Liver (tissue), 9 donors: Measurements from ENCODE around the gene PAPOLB. TPM values are rescaled to one million over a fixed set of nuclear protein-coding genes. Genes with fewer than 3 reads are reported as not detected.

Experiments used
- DNase-seq: peaks from one replicate; pipeline ENCODE4 v3.0.0-alpha.2; 2017; ENCODE audit warnings: low spot score
- H3K27ac ChIP-seq, 2 donors: one replicate each; pipeline ENCODE4 v1.7.0; 2013; ENCODE audit warnings: inconsistent platforms in 2 of 2, low read length in 2 of 2, control low read depth in 1 of 2, low read depth in 1 of 2, mild to moderate bottlenecking in 1 of 2
- H3K27me3 ChIP-seq, 4 donors: one replicate each; pipeline versions ENCODE4 v1.6.1 to v1.7.0; 2013; ENCODE audit warnings: low read length in 3 of 4, inconsistent platforms in 1 of 4, mild to moderate bottlenecking in 1 of 4, moderate library complexity in 1 of 4; ENCODE audit not compliant: control insufficient read depth in 4 of 4, insufficient read depth in 4 of 4
- H3K36me3 ChIP-seq, 4 donors: one replicate each; pipeline versions ENCODE4 v1.6.1 to v1.7.0; 2013; ENCODE audit warnings: low read length in 3 of 4, mild to moderate bottlenecking in 3 of 4, low read depth in 1 of 4, moderate library complexity in 1 of 4; ENCODE audit not compliant: control insufficient read depth in 4 of 4, insufficient read depth in 3 of 4
- H3K4me1 ChIP-seq, 4 donors: one replicate each; pipeline versions ENCODE4 v1.6.1 to v1.7.0; 2013; ENCODE audit warnings: low read length in 3 of 4, mild to moderate bottlenecking in 3 of 4, moderate library complexity in 1 of 4; ENCODE audit not compliant: control insufficient read depth in 4 of 4, insufficient read depth in 4 of 4
- H3K4me3 ChIP-seq, 3 donors: one replicate each; pipeline versions ENCODE4 v1.6.1 to v1.7.0; 2013; ENCODE audit warnings: low read length in 3 of 3, control low read depth in 1 of 3, low read depth in 1 of 3, mild to moderate bottlenecking in 1 of 3
- H3K9ac ChIP-seq, 2 donors: one replicate each; pipeline ENCODE4 v1.7.0; 2013; ENCODE audit warnings: low read length in 2 of 2, mild to moderate bottlenecking in 2 of 2, moderate library complexity in 2 of 2, control low read depth in 1 of 2, low read depth in 1 of 2
- H3K9me3 ChIP-seq, 4 donors: one replicate each; pipeline versions ENCODE4 v1.6.1 to v1.7.0; 2013; ENCODE audit warnings: low read length in 3 of 4; ENCODE audit not compliant: control insufficient read depth in 4 of 4
- EGR1 ChIP-seq, 2 donors: IDR thresholded peaks; 2 replicates each; pipeline ENCODE4 v1.6.1; 2016 to 2018; ENCODE audit warnings: antibody characterized with exemption in 2 of 2, low read depth in 2 of 2
- FOXA1 ChIP-seq: IDR thresholded peaks from 2 replicates; pipeline ENCODE4 v1.6.1; 2016; ENCODE audit warnings: antibody characterized with exemption
- FOXA2 ChIP-seq: IDR thresholded peaks from 2 replicates; pipeline ENCODE4 v1.6.1; 2016; ENCODE audit warnings: antibody characterized with exemption
- GABPA ChIP-seq, 2 donors: IDR thresholded peaks in 1 of 2; conservative IDR thresholded peaks in 1 of 2; 2 replicates each; pipeline ENCODE4 v1.6.1; 2016; ENCODE audit warnings: antibody characterized with exemption in 2 of 2, mild to moderate bottlenecking in 1 of 2, moderate library complexity in 1 of 2
- HNF4A ChIP-seq, 2 donors: conservative IDR thresholded peaks; 2 replicates each; pipeline ENCODE4 v1.6.1; 2016; ENCODE audit warnings: antibody characterized with exemption in 2 of 2, mild to moderate bottlenecking in 2 of 2
- HNF4G ChIP-seq: IDR thresholded peaks from 2 replicates; pipeline ENCODE4 v1.6.1; 2016; ENCODE audit warnings: antibody characterized with exemption
- JUND ChIP-seq, 2 donors: IDR thresholded peaks; 2 replicates each; pipeline ENCODE4 v1.6.1; 2016; ENCODE audit warnings: antibody characterized with exemption in 2 of 2
- NR2F2 ChIP-seq: IDR thresholded peaks from 2 replicates; pipeline ENCODE4 v1.6.1; 2016; ENCODE audit warnings: antibody characterized with exemption
- RAD21 ChIP-seq, 2 donors: IDR thresholded peaks; 2 replicates each; pipeline ENCODE4 v1.6.1; 2016; ENCODE audit warnings: antibody characterized with exemption in 2 of 2, mild to moderate bottlenecking in 2 of 2
- SP1 ChIP-seq: IDR thresholded peaks from 2 replicates; pipeline ENCODE4 v1.6.1; 2018; ENCODE audit warnings: antibody characterized with exemption, mild to moderate bottlenecking
- TAF1 ChIP-seq: conservative IDR thresholded peaks from 2 replicates; pipeline ENCODE4 v1.6.1; 2016; ENCODE audit warnings: antibody characterized with exemption, mild to moderate bottlenecking
- YY1 ChIP-seq: IDR thresholded peaks from 2 replicates; pipeline ENCODE4 v1.6.1; 2016; ENCODE audit warnings: antibody characterized with exemption, mild to moderate bottlenecking
- WGBS: extraction: QIAGEN DNeasy Blood & Tissue Kit; methylation state at CpG from one replicate; pipeline ENCODE4 v1.1.7; 2013; 5-methylcytosine and 5-hydroxymethylcytosine counted together
- polyA plus RNA-seq, 2 donors: library from polyadenylated mRNA; stranded (reverse) in 1 of 2; unstranded in 1 of 2; fragments of 200-250 nt in 1 of 2; fragments of >200 nt in 1 of 2; fragmentation: Nextera tagmentation in 1 of 2; extraction: Ambion mirVana in 1 of 2; gene quantifications; one replicate each; pipeline versions ENCODE4 v1.2.1 to v1.2.3, GENCODE V29; 2013 to 2015
- total RNA-seq, 2 donors: library from RNA; depleted of rRNA; stranded (reverse); fragments of >200 nt; gene quantifications; one replicate each; pipeline ENCODE4 v1.2.3, GENCODE V29; 2014
- TF ChIP-seq, protein P1 (sequence below): IDR thresholded peaks from 2 replicates; pipeline ENCODE4 v1.6.1; 2016; ENCODE audit warnings: antibody characterized with exemption
- TF ChIP-seq, protein P2 (sequence below): IDR thresholded peaks from 2 replicates; pipeline ENCODE4 v1.6.1; 2016; ENCODE audit warnings: antibody characterized with exemption
- TF ChIP-seq, protein P3 (sequence below): IDR thresholded peaks from 2 replicates; pipeline ENCODE4 v1.6.1; 2016; ENCODE audit warnings: antibody characterized with exemption, mild to moderate bottlenecking
- TF ChIP-seq, protein P4 (sequence below): IDR thresholded peaks from 2 replicates; pipeline ENCODE4 v1.6.1; 2016; ENCODE audit warnings: antibody characterized with exemption
- TF ChIP-seq, protein P5 (sequence below): fragments of 150-350 bp; IDR thresholded peaks from 2 replicates; pipeline ENCODE4 v1.5.1; 2017; ENCODE audit warnings: improper control_type of control experiment, low read depth, low read length; ENCODE audit not compliant: missing input control
- donor health status: healthy.
- donor health status: healthy.
- donor health status: healthy.
- donor health status: healthy.
- donor health status: healthy.

PAPOLB gene
- total and polyA plus RNA-seq, 4 donors, result 0.05 to 0.08 TPM; not detected in 2

DNA sequence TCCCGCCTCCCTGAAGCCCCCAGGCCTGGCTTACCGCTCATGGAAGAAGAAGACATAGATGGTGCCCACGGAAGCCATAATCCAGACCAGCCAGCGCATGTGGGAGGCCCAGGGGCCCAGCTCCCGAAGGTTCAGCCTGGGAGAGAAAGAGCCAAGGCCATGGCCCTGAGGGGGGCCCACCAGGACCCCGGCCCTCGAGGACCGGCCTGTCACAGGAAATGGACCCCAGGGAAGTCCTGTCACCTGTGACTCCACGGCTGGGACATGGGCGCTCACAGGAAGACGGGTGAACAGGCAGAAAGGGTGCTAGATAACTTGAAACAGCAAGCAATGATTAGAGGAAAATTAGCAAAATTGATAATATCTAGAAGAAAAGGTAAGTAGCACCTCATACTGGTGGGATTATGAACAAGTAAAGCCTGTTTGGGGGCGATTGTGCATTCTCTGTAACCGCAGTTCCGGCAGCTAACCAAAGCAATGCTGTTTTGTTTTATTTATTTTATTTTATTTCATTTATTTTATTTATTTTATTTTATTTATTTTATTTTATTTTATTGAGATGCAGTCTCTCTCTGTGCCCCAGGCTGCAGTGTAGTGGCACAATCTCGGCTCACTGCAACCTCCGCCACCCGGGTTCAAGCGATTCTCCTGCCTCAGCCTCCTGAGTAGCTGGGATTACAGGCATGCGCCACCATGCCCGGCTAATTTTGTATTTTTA, 49.4 kb upstream of the PAPOLB start (continued):
- TF ChIP-seq, protein P1, sequence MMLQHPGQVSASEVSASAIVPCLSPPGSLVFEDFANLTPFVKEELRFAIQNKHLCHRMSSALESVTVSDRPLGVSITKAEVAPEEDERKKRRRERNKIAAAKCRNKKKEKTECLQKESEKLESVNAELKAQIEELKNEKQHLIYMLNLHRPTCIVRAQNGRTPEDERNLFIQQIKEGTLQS, result no peak
- TF ChIP-seq, protein P2, sequence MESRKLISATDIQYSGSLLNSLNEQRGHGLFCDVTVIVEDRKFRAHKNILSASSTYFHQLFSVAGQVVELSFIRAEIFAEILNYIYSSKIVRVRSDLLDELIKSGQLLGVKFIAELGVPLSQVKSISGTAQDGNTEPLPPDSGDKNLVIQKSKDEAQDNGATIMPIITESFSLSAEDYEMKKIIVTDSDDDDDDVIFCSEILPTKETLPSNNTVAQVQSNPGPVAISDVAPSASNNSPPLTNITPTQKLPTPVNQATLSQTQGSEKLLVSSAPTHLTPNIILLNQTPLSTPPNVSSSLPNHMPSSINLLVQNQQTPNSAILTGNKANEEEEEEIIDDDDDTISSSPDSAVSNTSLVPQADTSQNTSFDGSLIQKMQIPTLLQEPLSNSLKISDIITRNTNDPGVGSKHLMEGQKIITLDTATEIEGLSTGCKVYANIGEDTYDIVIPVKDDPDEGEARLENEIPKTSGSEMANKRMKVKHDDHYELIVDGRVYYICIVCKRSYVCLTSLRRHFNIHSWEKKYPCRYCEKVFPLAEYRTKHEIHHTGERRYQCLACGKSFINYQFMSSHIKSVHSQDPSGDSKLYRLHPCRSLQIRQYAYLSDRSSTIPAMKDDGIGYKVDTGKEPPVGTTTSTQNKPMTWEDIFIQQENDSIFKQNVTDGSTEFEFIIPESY, result no peak
- TF ChIP-seq JUND (IDR thresholded peaks at IDR 0.05), result no peak
- no peak for TF ChIP-seq SP1
- TF ChIP-seq FOXA2, result no peak
- no peak for TF ChIP-seq HNF4A (conservative IDR thresholded peaks at IDR 0.05)

DNA sequence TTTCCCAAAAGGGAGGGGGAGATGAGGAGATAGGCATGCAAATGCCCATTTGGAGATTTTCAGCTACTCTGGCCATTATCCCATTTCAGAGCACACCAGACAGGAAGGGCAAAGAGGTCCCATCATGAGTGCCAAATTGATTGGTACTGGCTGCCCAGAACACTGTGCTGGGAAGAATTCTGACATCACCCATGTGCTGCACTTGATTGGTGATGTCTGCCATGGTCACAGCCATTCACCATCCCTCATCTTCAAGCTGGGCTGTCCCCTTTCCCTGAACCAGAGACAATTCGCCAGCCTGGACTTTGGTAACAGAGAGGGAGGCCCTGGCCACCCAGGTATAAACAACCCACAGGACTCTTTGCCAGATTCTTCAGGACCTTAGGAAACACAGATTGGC, 44.9 kb upstream of the PAPOLB start:
- Histone ChIP-seq H3K4me1 (no peaks in the 10 kb centered on the region), H3K36me3 (no peaks in the 10 kb centered on the region), H3K27me3 (peaks cover 0 to 4% (median 0%) of the 10 kb centered on the region in 4 donors), H3K9ac (no peak overlapping the region), H3K9me3 (peaks cover 0 to 3% (median 1%) of the 10 kb centered on the region in 4 donors), H3K4me3 (no peak overlapping the region), H3K27ac (no peak overlapping the region)
- no peak for DNase-seq
- TF ChIP-seq HNF4G (no peak), FOXA1 (no peak), SP1 (no peak), HNF4A (conservative IDR thresholded peaks at IDR 0.05) (no peak), TAF1 (no peak), YY1 (no peak)
- TF ChIP-seq, protein P3, sequence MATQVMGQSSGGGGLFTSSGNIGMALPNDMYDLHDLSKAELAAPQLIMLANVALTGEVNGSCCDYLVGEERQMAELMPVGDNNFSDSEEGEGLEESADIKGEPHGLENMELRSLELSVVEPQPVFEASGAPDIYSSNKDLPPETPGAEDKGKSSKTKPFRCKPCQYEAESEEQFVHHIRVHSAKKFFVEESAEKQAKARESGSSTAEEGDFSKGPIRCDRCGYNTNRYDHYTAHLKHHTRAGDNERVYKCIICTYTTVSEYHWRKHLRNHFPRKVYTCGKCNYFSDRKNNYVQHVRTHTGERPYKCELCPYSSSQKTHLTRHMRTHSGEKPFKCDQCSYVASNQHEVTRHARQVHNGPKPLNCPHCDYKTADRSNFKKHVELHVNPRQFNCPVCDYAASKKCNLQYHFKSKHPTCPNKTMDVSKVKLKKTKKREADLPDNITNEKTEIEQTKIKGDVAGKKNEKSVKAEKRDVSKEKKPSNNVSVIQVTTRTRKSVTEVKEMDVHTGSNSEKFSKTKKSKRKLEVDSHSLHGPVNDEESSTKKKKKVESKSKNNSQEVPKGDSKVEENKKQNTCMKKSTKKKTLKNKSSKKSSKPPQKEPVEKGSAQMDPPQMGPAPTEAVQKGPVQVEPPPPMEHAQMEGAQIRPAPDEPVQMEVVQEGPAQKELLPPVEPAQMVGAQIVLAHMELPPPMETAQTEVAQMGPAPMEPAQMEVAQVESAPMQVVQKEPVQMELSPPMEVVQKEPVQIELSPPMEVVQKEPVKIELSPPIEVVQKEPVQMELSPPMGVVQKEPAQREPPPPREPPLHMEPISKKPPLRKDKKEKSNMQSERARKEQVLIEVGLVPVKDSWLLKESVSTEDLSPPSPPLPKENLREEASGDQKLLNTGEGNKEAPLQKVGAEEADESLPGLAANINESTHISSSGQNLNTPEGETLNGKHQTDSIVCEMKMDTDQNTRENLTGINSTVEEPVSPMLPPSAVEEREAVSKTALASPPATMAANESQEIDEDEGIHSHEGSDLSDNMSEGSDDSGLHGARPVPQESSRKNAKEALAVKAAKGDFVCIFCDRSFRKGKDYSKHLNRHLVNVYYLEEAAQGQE, result no peak
- TF ChIP-seq, protein P4, sequence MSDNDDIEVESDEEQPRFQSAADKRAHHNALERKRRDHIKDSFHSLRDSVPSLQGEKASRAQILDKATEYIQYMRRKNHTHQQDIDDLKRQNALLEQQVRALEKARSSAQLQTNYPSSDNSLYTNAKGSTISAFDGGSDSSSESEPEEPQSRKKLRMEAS, result no peak
- WGBS, result 60% methylated on average over 1 of the region's 1 CpG

DNA sequence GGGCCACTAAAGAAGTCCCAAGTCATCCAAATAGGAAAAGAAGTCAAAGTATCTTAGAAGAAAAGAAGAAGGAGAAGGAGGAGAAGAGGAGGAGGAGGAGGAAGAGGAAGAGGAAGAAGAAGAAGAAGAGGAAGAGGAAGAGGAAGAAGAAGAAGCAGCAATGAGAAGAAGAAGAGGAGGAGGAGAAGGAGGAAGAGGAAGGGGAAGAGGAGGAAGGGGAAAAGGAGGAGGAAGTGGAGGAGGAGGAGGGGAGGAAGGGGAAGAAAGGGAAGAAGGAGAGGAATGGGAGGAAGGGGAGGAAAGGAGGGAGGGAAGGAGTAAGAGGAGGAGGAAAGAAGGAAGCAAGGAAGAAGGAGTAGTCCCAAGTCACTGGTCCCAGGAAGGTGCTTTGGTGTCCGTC, 43.3 kb upstream of the PAPOLB start:
- peaks cover 0 to 4% (median 0%) of the 10 kb centered on the region in 4 donors for H3K27me3 ChIP-seq
- H3K9ac ChIP-seq, result no peak overlapping the region
- 77% methylated on average over 1 of the region's 1 CpG for WGBS
- TF ChIP-seq, protein P2, result no peak
- no peak for TF ChIP-seq EGR1 (IDR thresholded peaks at IDR 0.05; ENCODE audit: low read depth in 2 of 2)
- no peak for TF ChIP-seq GABPA (IDR thresholded peaks at IDR 0.05 in 1 of 2, conservative IDR thresholded peaks at IDR 0.05 in 1 of 2)
- TF ChIP-seq NR2F2, result no peak
- TF ChIP-seq, protein P5, sequence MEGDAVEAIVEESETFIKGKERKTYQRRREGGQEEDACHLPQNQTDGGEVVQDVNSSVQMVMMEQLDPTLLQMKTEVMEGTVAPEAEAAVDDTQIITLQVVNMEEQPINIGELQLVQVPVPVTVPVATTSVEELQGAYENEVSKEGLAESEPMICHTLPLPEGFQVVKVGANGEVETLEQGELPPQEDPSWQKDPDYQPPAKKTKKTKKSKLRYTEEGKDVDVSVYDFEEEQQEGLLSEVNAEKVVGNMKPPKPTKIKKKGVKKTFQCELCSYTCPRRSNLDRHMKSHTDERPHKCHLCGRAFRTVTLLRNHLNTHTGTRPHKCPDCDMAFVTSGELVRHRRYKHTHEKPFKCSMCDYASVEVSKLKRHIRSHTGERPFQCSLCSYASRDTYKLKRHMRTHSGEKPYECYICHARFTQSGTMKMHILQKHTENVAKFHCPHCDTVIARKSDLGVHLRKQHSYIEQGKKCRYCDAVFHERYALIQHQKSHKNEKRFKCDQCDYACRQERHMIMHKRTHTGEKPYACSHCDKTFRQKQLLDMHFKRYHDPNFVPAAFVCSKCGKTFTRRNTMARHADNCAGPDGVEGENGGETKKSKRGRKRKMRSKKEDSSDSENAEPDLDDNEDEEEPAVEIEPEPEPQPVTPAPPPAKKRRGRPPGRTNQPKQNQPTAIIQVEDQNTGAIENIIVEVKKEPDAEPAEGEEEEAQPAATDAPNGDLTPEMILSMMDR, result no peak
- TF ChIP-seq YY1, result no peak
- TF ChIP-seq HNF4A (conservative IDR thresholded peaks at IDR 0.05), result no peak
- TF ChIP-seq FOXA2, result no peak
- no peak for TF ChIP-seq RAD21 (IDR thresholded peaks at IDR 0.05)
- TF ChIP-seq, protein P1, result no peak
- no peak for TF ChIP-seq TAF1
- TF ChIP-seq, protein P4, result no peak
- TF ChIP-seq JUND (IDR thresholded peaks at IDR 0.05), result no peak
- no peak for TF ChIP-seq HNF4G
- TF ChIP-seq FOXA1, result no peak
- TF ChIP-seq SP1, result no peak

More for the DNA sequence above, 43.3 kb upstream of the PAPOLB start:
- H3K4me1 ChIP-seq, result no peaks in the 10 kb centered on the region
- no peak overlapping the region for H3K27ac ChIP-seq
- DNase-seq, result no peak
- H3K9me3 ChIP-seq, result peaks cover 0 to 3% (median 1%) of the 10 kb centered on the region in 4 donors
- H3K4me3 ChIP-seq, result no peak overlapping the region
- no peaks in the 10 kb centered on the region for H3K36me3 ChIP-seq
